GM18861 (cell line): ENCODE results near the gene MID1IP1.

Source experiments
- ATAC-seq: cut with Tn5 transposase; IDR thresholded peaks from one replicate; pipeline ENCODE4 v1.9.1; 2021; ENCODE audit not compliant: unreplicated experiment

Gene MID1IP1

DNA sequence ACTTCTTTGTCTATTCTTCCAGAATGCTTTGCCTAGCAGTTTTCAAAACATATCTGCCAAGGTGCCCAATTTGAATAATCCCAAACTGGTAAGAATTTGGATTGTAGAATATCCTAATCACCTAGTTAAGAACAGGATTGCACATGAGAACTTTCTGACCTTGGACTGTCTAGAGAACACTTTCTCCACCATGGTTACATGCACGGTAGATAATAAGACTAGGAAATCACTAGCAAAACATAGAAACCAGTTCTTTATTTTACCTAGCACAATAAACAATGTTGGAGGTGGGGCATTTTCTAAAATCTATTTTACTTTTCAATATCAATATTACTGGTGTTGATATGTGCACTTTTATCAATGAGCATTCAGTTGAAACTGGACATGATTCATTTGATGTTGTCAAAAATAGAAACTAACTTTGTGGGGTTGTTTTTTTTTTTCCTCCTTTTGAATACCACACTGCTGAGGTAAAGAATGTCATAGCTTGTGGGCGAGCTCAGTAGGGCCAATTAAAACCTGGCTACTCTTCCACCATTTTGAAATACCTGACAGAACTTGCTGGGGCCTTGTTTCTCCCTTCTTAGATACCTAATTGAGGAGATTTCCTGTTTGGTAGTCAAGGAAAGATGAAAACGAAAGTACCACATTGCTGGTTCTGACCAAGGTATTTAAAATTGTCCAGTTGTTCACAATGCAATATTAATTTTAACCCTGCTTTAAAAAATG is 10.4 kb downstream of the MID1IP1 start:
- ATAC-seq = no peak

GRCh38 chrX:38816155-38816554 is 14.9 kb downstream of the MID1IP1 start:
- no peak for ATAC-seq

GRCh38 chrX:38817004-38817703 is 15.9 kb downstream of the MID1IP1 start:
- ATAC-seq = no peak

- ATAC-seq = no peak
Measured at GRCh38 chrX:38819163-38819562, 17.9 kb downstream of the MID1IP1 start.

DNA sequence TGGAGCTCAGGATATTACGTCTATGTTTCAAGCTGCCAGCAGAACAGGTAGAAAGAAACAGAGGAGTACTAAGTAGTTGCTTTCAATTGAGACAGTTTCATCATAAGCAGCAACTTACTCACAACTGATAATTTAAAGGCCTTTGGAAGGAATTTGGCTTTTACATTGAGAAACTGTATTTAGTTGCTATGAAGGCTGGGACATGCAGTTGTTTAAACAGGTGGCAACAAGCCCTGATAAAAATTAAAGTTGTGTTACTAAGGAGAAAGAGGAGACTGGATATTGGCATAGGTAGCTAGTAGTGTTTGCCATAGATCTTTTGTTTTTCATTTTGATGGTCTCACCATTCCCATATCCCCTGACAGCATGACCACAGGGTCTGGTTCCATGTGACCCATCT is 18.4 kb downstream of the MID1IP1 start:
- ATAC-seq = no peak

DNA sequence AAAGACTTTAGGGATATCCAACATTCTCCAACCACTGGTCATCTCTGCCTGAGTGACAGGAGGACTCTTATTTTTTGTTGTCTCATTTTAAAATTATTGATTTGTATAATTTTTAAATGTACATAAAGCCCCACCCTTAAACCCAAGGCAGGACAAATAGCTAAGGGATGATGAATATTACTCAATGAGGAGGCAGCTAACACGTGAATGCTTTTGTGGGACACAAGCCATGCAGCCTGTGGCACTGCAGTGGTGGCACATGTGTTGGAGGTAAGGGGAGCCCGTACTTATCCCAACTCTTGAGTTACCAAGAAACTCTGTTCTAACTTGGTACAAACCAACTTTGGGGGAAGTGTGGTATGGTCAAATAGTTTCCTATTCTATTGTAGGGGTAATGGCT is 19.5 kb downstream of the MID1IP1 start:
- ATAC-seq = no peak

DNA sequence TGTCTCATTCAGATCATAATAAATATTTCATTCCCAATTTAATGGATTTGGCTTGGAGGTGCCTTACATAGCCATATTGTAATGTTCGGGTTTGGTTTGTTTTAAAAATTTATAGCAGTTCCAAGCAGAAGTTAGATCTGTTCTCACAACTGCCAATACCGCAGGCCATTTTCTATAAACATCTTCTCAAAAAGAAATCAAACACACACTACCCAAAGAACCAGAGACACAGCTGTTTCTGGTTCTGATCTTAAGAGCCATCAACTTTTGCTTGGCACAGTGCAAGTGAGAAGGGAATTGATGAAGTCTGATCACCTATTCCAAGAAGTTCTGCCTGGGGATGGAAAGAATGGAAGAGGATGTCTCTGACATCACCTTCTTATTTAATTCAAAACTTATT is 22.9 kb downstream of the MID1IP1 start:
- ATAC-seq = no peak

DNA sequence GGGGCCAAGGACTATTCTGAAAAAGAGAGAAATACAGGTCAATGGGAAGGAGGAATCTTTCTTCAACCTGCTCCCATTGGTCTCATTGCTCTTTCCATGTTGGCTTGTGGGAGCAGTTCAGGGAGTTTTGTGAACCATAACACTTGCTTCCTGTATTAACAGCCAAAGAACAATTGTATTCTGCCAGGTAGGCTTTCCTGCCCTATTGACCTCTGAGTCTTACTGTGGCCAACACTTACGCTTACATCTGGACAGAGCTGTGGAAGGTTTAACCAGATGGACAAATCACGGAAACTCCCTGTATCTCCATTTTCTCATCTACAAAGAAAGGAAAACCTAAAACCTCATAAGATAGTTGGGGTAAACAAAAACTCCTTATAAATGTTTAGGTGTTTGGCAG is 30.7 kb downstream of the MID1IP1 start:
- no peak for ATAC-seq

- ATAC-seq = no peak
Measured at GRCh38 chrX:38837389-38837788, 36.1 kb downstream of the MID1IP1 start.

DNA sequence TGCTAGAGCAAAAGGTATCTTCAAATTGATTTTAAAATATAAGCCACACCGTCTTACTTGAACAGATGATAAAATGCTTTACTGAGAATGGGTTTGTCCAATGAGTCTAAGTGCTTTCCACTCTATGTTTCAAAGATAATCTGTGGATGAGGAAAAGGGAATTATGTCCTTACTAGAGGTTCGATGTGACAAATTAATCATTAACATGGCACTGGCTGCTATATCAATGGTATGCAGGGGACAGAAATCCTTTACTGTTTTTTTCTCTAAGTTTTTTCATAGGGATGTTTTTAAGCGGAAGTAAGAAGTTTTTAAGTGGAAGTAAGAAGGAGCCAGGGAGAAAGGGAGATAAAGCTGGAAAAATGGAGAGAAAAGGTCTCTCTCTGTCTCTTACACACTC is 38.0 kb downstream of the MID1IP1 start:
- no peak for ATAC-seq

GRCh38 chrX:38839944-38840343 is 38.7 kb downstream of the MID1IP1 start:
- ATAC-seq = no peak

GRCh38 chrX:38841750-38842149 is 40.5 kb downstream of the MID1IP1 start:
- no peak for ATAC-seq

DNA sequence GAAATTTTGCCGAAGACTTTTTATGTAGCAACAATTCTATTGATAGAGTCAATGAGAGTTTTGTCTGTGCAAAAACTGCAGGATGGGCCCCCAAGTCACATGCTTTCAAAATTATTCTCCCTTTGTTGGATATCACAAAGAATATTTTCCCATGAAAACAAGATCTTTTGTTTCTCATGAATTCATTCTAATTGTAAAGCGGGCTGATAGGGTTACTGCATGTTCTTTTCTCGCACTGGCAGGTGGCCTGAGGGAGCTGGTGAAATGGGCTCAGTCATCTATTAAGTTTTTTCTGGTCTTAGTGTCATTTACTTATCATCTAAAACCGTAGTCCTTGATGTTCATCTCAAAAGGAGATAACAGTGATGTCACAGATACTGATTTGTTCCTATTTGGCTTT is 44.2 kb downstream of the MID1IP1 start:
- no peak for ATAC-seq

DNA sequence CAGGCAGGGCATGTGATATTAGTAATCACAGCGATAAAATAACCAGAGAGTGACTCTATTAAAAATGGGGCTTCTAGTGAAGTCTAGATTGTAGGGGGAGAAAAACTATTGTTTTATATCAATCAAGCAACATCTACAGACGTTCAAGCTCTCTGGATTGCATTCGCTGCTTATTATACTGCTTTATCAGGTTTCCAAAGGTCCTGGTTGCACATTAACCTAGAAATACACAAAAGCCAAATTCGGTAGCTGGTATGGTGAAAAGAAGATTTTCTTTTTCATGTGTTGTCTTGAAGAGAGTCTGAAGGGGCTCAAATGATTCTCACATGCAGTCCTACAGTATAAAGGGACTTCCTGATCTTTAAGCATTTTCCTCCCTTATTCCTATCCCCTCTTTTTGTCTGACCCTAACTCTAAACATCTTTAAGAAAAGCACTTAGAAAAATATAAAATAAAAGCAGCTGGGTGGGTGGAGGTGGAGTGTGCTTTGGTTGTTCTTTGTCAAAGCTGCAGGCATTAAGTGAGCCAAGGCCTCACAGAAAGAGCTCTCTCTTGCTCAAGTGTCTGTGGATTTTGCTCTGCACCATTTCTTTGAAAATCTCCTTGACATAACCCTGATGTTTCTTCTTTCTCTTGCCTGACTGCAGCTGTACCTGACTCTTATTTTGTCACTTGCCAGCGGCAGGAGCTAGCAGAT is 46.1 kb downstream of the MID1IP1 start:
- no peak for ATAC-seq

DNA sequence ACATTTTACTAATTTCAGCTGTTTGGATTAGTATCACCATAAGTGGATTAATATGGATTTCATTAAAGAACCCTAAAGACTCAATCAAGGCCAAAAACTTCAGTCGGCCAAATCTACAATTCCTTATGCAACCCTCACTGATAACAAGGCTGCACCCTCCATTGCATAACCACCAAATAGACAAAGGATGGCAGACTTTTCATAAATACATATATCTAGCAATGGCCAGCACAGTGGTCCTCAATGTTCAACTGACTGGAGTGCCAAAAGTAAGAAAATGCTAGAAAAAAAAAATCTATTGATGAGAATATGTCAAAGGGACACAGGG is 46.6 kb downstream of the MID1IP1 start:
- no peak for ATAC-seq

DNA sequence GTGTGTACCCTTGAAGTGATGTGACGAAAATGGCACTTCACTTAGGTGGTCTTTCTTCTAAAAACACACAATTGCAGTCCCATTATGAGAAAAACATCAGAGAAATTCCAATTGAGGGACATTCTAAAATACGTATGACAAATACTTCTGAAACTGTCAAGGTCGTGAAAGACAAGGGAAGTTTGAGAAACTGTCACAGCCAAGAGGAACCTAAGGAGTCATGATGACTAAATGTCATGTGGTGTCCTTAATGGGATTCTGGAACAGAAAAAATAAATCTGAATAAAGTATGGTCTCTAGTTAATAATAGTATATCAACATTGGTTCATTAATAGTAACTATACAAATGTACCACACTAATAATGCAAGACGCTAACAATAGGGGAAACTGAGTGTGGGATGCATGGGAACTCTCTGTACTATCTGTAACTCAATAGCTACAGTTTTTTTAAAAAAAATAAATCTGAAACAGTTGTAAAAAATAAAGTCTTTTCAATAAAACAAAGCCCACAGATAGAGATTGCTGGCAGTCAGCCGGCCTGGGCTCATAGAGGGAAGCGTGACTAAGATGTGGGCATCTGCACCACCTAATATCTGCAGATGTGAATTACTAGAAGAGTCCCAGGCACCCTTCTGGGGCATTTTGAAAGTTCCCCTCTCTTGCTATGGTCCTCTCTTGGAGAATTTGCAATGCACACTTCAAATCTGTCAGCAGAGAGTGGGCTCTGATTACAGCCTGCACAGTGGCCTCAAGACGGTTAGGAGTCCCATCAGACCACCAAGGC is 47.6 kb downstream of the MID1IP1 start:
- ATAC-seq = no peak

GRCh38 chrX:38850807-38851544 is 49.7 kb downstream of the MID1IP1 start:
- ATAC-seq = no peak

- ATAC-seq = no peak
Measured at GRCh38 chrX:38854305-38854704, 53.0 kb downstream of the MID1IP1 start.
